ENCODE results near the gene OCEL1. TPM values are rescaled to one million over a fixed set of nuclear protein-coding genes. Genes with fewer than 3 reads are reported as not detected.

The OCEL1 gene
- total and polyA plus RNA-seq, 2 of the 13 experiments (the other 11 are each of a cell fraction or from before 2014, with no cell fraction given): 10.6 to 17.2 TPM

- Histone ChIP-seq H3K79me2 (ENCODE audit: insufficient read depth, low read length) (no peaks in the 10 kb centered on the region), H3K36me3 (replicated peaks in 1 of 2; ENCODE audit: control insufficient read depth in 1 of 2, insufficient read depth in 2 of 2, low read length in 2 of 2) (peaks cover 2 to 9% of the 10 kb centered on the region in 2 experiments; a peak in 3 of 5 replicates), H3K9me3 (ENCODE audit: low read length) (no peaks in the 10 kb centered on the region), H4K20me1 (ENCODE audit: insufficient read depth, low read length) (no peaks in the 10 kb centered on the region), H3K4me3 (replicated peaks in 1 of 3; ENCODE audit: insufficient read depth in 1 of 3, low read depth in 2 of 3, low read length in 3 of 3) (no peak overlapping the region), H3K9ac (ENCODE audit: insufficient read depth, low read depth, low read length) (no peak overlapping the region), H3K27me3 (ENCODE audit: control insufficient read depth in 1 of 2, insufficient read depth in 2 of 2, low read length in 2 of 2) (no peaks in the 10 kb centered on the region; a peak in 1 of 5 replicates), H2AFZ (ENCODE audit: low read length) (no peak overlapping the region), H3K4me1 (ENCODE audit: insufficient read depth, low read length) (peaks cover 17% of the 10 kb centered on the region), H3K27ac (ENCODE audit: extremely low read length, insufficient read depth, low read length) (no peak overlapping the region), H3K4me2 (ENCODE audit: low read depth, low read length) (no peak overlapping the region)
- 97% methylated on average over 3 of the region's 14 CpGs for WGBS (ENCODE audit: low lambda C conversion rate)
- FAIRE-seq (no peak), DNase-seq (ENCODE audit: low spot score) (no peak), ATAC-seq (no peak)
- CTCF ChIA-PET (ENCODE audit: low intra/inter-chr PET ratio, low total read pairs): no interaction called here
- POLR2A ChIA-PET: no interaction called here
- BruUV-seq (replicated peaks): no TSS peak
- intact Hi-C loops (cut with micrococcal nuclease; ENCODE audit: unreplicated experiment) (no loop called here), in situ Hi-C loops (cut with HindIII; ENCODE audit: extremely low pct_ligation_motif_present, low pct_unique_long_range_greater_than_20kb) (no loop called here)
- TF ChIP-seq MED13 (CRISPR knock-in tag; IDR thresholded peaks at IDR 0.05): no peak
- TF ChIP-seq SOX5 (CRISPR knock-in tag; IDR thresholded peaks at IDR 0.05; ENCODE audit: borderline replicate concordance): no peak
- TF ChIP-seq ZNF720 (CRISPR knock-in tag; IDR thresholded peaks at IDR 0.05): no peak
- TF ChIP-seq RERE (CRISPR knock-in tag; IDR thresholded peaks at IDR 0.05; ENCODE audit: low read depth): no peak
- TF ChIP-seq ZNF607 (CRISPR knock-in tag; IDR thresholded peaks at IDR 0.05; ENCODE audit: borderline replicate concordance): no peak
- no peak for TF ChIP-seq ZNF235 (CRISPR knock-in tag; IDR thresholded peaks at IDR 0.05; ENCODE audit: borderline replicate concordance)
- TF ChIP-seq HIVEP1 (CRISPR knock-in tag; IDR thresholded peaks at IDR 0.05): no peak
- no peak for TF ChIP-seq ZNF552 (CRISPR knock-in tag; IDR thresholded peaks at IDR 0.05; ENCODE audit: borderline replicate concordance)
- no peak for TF ChIP-seq SIN3B (IDR thresholded peaks at IDR 0.05; ENCODE audit: low read length)
- no peak for TF ChIP-seq TCF7L2 (IDR thresholded peaks at IDR 0.05; ENCODE audit: low read depth, low read length)
- TF ChIP-seq ZBTB8A (CRISPR knock-in tag; IDR thresholded peaks at IDR 0.05; ENCODE audit: borderline replicate concordance, low read depth): no peak
- no peak for TF ChIP-seq CCDC6 (CRISPR knock-in tag; IDR thresholded peaks at IDR 0.05)
- no peak for TF ChIP-seq MTF1 (CRISPR knock-in tag; IDR thresholded peaks at IDR 0.05)
- TF ChIP-seq GPBP1L1 (CRISPR knock-in tag; IDR thresholded peaks at IDR 0.05): no peak
- no peak for TF ChIP-seq RXRA (CRISPR knock-in tag; IDR thresholded peaks at IDR 0.05)
- TF ChIP-seq KDM6A (CRISPR knock-in tag; IDR thresholded peaks at IDR 0.05; ENCODE audit: low read depth): no peak
- TF ChIP-seq ZNF749 (CRISPR knock-in tag; IDR thresholded peaks at IDR 0.05; ENCODE audit: borderline replicate concordance): no peak
Measured at GRCh38 chr19:17210296-17210695, 15.7 kb upstream of the OCEL1 start.

Data from HepG2 (cell line).